Measurements from ENCODE around the gene SPZ1.
"Not testable (repeated sequence)": the region's sequence is repeated elsewhere in the genome, so short reads cannot be mapped to it uniquely, and the experiment has no call there.

SPZ1 gene

DNA sequence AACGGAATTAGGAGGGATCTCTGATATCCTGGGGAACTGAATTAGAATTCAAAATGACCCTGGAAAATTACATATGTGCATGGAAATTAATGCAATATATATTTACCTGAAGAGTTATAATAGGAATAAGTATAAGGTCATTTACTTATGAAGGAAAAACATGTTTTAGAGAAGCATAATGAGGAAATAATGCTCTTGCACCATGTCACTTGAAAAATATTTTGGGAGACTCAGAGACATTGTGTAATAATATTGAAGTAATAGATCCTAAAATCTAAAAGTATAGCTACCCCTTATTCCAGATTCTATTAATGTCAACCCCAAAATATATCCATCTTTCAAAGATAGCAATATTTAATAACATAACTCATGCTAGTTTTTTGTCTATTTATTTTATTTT lies 28.4 kb downstream of the SPZ1 start:
- Histone ChIP-seq H3K4me2 (no peak overlapping the region), H3K79me2 (ENCODE audit: insufficient read depth, low read depth) (no peaks in the 10 kb centered on the region), H3K4me3 (IDR thresholded peaks at IDR 0.05; ENCODE audit: insufficient read depth, low read depth, low read length) (no peak overlapping the region), H4K20me1 (ENCODE audit: insufficient read depth) (no peaks in the 10 kb centered on the region), H3K4me1 (ENCODE audit: low read depth, poor library complexity, severe bottlenecking) (no peaks in the 10 kb centered on the region), H3K36me3 (ENCODE audit: insufficient read depth) (no peaks in the 10 kb centered on the region), H3K9ac (no peak overlapping the region), H2AFZ (ENCODE audit: low read depth) (no peak overlapping the region), H3K27ac (no peak overlapping the region), H3K27me3 (ENCODE audit: insufficient read depth, low read depth) (no peaks in the 10 kb centered on the region)
- TF ChIP-seq, protein P1, sequence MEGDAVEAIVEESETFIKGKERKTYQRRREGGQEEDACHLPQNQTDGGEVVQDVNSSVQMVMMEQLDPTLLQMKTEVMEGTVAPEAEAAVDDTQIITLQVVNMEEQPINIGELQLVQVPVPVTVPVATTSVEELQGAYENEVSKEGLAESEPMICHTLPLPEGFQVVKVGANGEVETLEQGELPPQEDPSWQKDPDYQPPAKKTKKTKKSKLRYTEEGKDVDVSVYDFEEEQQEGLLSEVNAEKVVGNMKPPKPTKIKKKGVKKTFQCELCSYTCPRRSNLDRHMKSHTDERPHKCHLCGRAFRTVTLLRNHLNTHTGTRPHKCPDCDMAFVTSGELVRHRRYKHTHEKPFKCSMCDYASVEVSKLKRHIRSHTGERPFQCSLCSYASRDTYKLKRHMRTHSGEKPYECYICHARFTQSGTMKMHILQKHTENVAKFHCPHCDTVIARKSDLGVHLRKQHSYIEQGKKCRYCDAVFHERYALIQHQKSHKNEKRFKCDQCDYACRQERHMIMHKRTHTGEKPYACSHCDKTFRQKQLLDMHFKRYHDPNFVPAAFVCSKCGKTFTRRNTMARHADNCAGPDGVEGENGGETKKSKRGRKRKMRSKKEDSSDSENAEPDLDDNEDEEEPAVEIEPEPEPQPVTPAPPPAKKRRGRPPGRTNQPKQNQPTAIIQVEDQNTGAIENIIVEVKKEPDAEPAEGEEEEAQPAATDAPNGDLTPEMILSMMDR (conservative IDR thresholded peaks at IDR 0.05; ENCODE audit: low read depth, low read length), result no peak

DNA sequence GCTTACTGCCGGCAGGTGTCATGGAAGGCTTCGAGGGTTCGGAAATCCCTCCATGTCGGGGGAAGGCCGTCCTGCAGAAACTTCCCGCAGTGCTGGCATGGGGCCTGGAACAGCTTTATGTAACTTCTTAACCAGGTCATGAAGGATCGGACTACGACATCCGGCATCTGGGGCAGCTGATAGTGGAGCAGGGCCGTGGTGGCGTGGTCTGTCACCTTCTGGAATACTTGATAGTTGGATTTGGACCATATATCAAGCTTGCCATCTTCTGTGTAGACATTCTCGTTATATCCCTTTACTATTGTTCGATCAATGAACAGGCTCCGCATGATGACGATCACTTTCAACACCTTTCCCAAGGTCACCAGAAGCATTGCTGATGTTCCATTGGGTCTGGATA lies 31.2 kb downstream of the SPZ1 start:
- not testable (repeated sequence) for H3K36me3 ChIP-seq (ENCODE audit: insufficient read depth); H3K4me1 ChIP-seq (ENCODE audit: low read depth, poor library complexity, severe bottlenecking); H3K4me2 ChIP-seq; H3K4me3 ChIP-seq (IDR thresholded peaks at IDR 0.05; ENCODE audit: insufficient read depth, low read depth, low read length); H3K27me3 ChIP-seq (ENCODE audit: insufficient read depth, low read depth); H2AFZ ChIP-seq (ENCODE audit: low read depth); H3K27ac ChIP-seq; H3K9ac ChIP-seq; H3K79me2 ChIP-seq (ENCODE audit: insufficient read depth, low read depth); H4K20me1 ChIP-seq (ENCODE audit: insufficient read depth)

DNA sequence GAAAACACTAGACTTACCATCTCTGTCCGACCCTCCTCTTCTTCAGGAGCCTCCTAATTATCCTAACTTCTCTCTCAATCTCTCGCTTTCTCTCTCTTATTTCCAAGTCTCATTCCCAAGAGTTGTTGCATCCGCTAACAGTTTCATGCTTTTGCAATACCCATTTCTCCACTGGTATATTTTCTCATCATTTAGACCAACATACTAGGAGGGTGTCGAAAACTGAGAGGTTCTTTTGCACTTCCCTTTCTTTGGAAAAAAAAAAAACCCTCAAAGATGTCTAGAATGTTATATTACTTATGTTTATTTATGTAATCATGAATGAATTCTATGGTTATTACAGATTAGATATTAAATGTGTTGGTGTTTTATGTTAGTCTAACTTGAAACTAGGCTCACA lies 35.9 kb downstream of the SPZ1 start:
- Histone ChIP-seq H3K36me3 (ENCODE audit: insufficient read depth) (no peaks in the 10 kb centered on the region), H3K27me3 (ENCODE audit: insufficient read depth, low read depth) (no peaks in the 10 kb centered on the region), H3K4me2 (no peak overlapping the region), H3K27ac (no peak overlapping the region), H4K20me1 (ENCODE audit: insufficient read depth) (no peaks in the 10 kb centered on the region), H3K4me1 (ENCODE audit: low read depth, poor library complexity, severe bottlenecking) (no peaks in the 10 kb centered on the region), H2AFZ (ENCODE audit: low read depth) (no peak overlapping the region), H3K4me3 (IDR thresholded peaks at IDR 0.05; ENCODE audit: insufficient read depth, low read depth, low read length) (no peak overlapping the region), H3K9ac (no peak overlapping the region), H3K79me2 (ENCODE audit: insufficient read depth, low read depth) (no peaks in the 10 kb centered on the region)
- TF ChIP-seq, protein P1 (conservative IDR thresholded peaks at IDR 0.05; ENCODE audit: low read depth, low read length), result no peak

DNA sequence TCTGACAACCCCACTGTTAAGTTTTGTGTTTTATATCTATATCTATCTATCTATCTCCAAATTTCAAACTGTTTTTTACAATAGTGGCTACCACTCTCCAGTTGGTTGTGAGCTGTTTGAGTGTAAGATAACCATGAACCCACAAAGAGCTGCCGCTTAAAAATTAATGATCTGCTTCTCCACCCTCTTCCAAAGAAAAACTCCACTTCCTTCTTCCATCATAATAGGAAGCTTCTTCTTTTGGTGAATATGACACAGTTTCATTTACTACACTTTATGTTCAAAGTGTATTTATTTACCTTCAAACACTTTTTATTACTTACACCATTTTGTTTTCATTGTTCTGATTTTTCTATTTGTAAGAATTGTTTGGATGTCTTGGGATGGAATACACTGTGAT lies 37.9 kb downstream of the SPZ1 start:
- no peaks in the 10 kb centered on the region for H4K20me1 ChIP-seq (ENCODE audit: insufficient read depth)
- H3K27ac ChIP-seq, result no peak overlapping the region
- no peaks in the 10 kb centered on the region for H3K79me2 ChIP-seq (ENCODE audit: insufficient read depth, low read depth)
- no peaks in the 10 kb centered on the region for H3K36me3 ChIP-seq (ENCODE audit: insufficient read depth)
- H3K27me3 ChIP-seq (ENCODE audit: insufficient read depth, low read depth), result no peaks in the 10 kb centered on the region
- H2AFZ ChIP-seq (ENCODE audit: low read depth), result no peak overlapping the region
- no peak overlapping the region for H3K9ac ChIP-seq
- TF ChIP-seq, protein P1 (conservative IDR thresholded peaks at IDR 0.05; ENCODE audit: low read depth, low read length), result no peak
- H3K4me3 ChIP-seq (IDR thresholded peaks at IDR 0.05; ENCODE audit: insufficient read depth, low read depth, low read length), result no peak overlapping the region
- H3K4me1 ChIP-seq (ENCODE audit: low read depth, poor library complexity, severe bottlenecking), result no peaks in the 10 kb centered on the region
- H3K4me2 ChIP-seq, result no peak overlapping the region

DNA sequence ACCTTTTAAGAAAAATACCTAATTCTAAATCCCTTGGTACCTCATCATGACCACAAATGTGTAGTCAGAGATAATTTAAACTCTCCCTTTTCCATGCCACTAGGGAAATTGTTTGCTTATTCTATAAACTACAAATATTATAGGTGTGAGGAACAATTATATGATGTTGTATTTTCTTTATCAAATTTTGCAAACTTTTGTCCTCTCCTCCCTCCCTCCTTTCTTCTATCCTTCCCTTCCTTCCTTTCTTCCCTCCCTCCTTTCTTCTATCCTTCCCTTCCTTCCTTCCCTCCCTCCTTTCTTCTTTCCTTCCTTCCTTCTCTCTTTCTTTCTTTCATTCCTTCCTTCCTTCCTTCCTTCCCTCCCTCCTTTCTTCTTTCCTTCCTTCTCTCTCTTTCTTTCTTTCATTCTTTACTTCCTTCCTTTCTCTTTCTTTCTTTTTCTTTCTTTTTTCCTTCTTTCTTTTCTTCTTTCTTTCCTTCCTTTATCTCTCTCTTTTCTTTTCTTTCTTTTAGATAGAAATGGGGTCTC lies 41.2 kb downstream of the SPZ1 start:
- no peak overlapping the region for H3K27ac ChIP-seq
- H3K9ac ChIP-seq, result no peak overlapping the region
- H3K4me3 ChIP-seq (IDR thresholded peaks at IDR 0.05; ENCODE audit: insufficient read depth, low read depth, low read length), result no peak overlapping the region
- H3K27me3 ChIP-seq (ENCODE audit: insufficient read depth, low read depth), result no peaks in the 10 kb centered on the region
- H3K4me1 ChIP-seq (ENCODE audit: low read depth, poor library complexity, severe bottlenecking), result no peaks in the 10 kb centered on the region
- no peaks in the 10 kb centered on the region for H3K36me3 ChIP-seq (ENCODE audit: insufficient read depth)
- H3K79me2 ChIP-seq (ENCODE audit: insufficient read depth, low read depth), result no peaks in the 10 kb centered on the region
- H4K20me1 ChIP-seq (ENCODE audit: insufficient read depth), result no peaks in the 10 kb centered on the region
- TF ChIP-seq, protein P1 (conservative IDR thresholded peaks at IDR 0.05; ENCODE audit: low read depth, low read length), result no peak
- H3K4me2 ChIP-seq, result no peak overlapping the region
- H2AFZ ChIP-seq (ENCODE audit: low read depth), result no peak overlapping the region

All from KMS-11 (cell line).